ENCODE measurements around the gene OR52B6.
A peak's percentile ranks its signal among the peaks of the same experiment; 100 is the strongest.
"Not testable (repeated sequence)": the region's sequence is repeated elsewhere in the genome, so short reads cannot be mapped to it uniquely, and the experiment has no call there.

OR52B6 gene
- 0 to 0.04 (median 0) reads per million in 18 experiments for total RNA-seq

- no peak for DNase-seq
Observed at GRCh38 chr11:5580577-5580976, at the start of gene OR52B6. Gene OR52B6, plus strand, starts transcription at chr11:5580877. Its CDS starts 0 bp downstream, at chr11:5580877.

GRCh38 chr11:5531053-5531831 is 49.4 kb upstream of the OR52B6 start:
- no peak for DNase-seq

- peak; percentile 18 to 70 for DNase-seq
Observed at GRCh38 chr11:5534046-5534445, 46.6 kb upstream of the OR52B6 start.

- DNase-seq: no peak
Observed at GRCh38 chr11:5536482-5536881, 44.2 kb upstream of the OR52B6 start.

- no peak for DNase-seq
Observed at GRCh38 chr11:5541427-5541826, 39.2 kb upstream of the OR52B6 start.

- DNase-seq: no peak
Observed at GRCh38 chr11:5546457-5546856, 34.2 kb upstream of the OR52B6 start.

GRCh38 chr11:5547982-5548381 is 32.7 kb upstream of the OR52B6 start:
- no peak for DNase-seq

- DNase-seq: no peak
Observed at GRCh38 chr11:5548440-5548839, 32.2 kb upstream of the OR52B6 start, which contains the start of gene OR52H1. Gene OR52H1, minus strand, starts transcription at chr11:5548540. Its CDS starts 3,035 bp downstream, at chr11:5545505.

- no peak for DNase-seq
Observed at GRCh38 chr11:5550440-5551095, 30.1 kb upstream of the OR52B6 start.

GRCh38 chr11:5553343-5553742 is 27.3 kb upstream of the OR52B6 start:
- no peak for DNase-seq

GRCh38 chr11:5556596-5557188 is 24.0 kb upstream of the OR52B6 start:
- DNase-seq: no peak

GRCh38 chr11:5557751-5558150 is 22.9 kb upstream of the OR52B6 start:
- no peak for DNase-seq

- DNase-seq: no peak
Observed at GRCh38 chr11:5564259-5565019, 16.2 kb upstream of the OR52B6 start.

- DNase-seq: no peak
Observed at GRCh38 chr11:5574654-5575053, 6.0 kb upstream of the OR52B6 start.

- no peak for DNase-seq
Observed at GRCh38 chr11:5575152-5575551, 5.5 kb upstream of the OR52B6 start.

GRCh38 chr11:5577101-5577500 is 3.6 kb upstream of the OR52B6 start:
- no peak for DNase-seq

GRCh38 chr11:5581014-5581413 is 337 bp downstream of the OR52B6 start:
- DNase-seq: no peak

- not testable (repeated sequence) for DNase-seq
Observed at GRCh38 chr11:5584458-5584857, 3.8 kb downstream of the OR52B6 start.

- DNase-seq: not testable (repeated sequence)
Observed at GRCh38 chr11:5589906-5590305, 9.2 kb downstream of the OR52B6 start.

GRCh38 chr11:5591613-5592012 is 10.9 kb downstream of the OR52B6 start:
- no peak for DNase-seq

- DNase-seq: no peak
Observed at GRCh38 chr11:5592615-5593014, 11.9 kb downstream of the OR52B6 start.

GRCh38 chr11:5593146-5593545 is 12.5 kb downstream of the OR52B6 start:
- no peak for DNase-seq
